ENCODE results near the gene CERT1. TPM values are rescaled to one million over a fixed set of nuclear protein-coding genes. Genes with fewer than 3 reads are reported as not detected.
"Not testable (repeated sequence)": the region's sequence is repeated elsewhere in the genome, so short reads cannot be mapped to it uniquely, and the experiment has no call there.

The CERT1 gene
- total and polyA plus RNA-seq, 7 donors, result 14.1 to 63.3 (median 46.6) TPM

DNA sequence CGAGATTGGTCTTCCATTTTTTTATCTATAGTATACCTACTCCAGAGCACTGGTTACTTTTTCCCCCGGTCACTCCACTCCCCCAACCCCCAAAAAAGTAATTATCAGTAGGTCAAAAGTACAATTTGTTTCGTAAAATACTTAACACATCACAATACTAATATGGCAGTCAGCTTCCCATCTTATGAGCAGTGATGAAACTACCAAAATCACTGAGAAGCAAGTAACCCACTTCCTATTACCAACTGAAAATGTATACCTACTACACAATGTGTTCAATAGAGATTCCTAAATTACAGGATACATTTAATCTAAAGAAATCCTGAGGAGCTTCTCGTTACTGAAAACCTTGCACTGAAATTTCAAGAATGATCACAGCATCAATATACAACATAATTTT is 1.9 kb downstream of the CERT1 start:
- Histone ChIP-seq H3K36me3 (ENCODE audit: insufficient read depth in 1 of 2, low read depth in 1 of 2) (peaks cover 0 to 13% of the 10 kb centered on the region in 2 donors), H3K27ac (peak overlapping the region; percentile 96), H3K4me3 (peak overlapping the region; percentile 86), H3K4me1 (peaks cover 47% of the 10 kb centered on the region), H3K9me3 (no peaks in the 10 kb centered on the region), H3K27me3 (ENCODE audit: insufficient read depth in 3 of 3, low read length in 2 of 3) (no peaks in the 10 kb centered on the region)
- TF ChIP-seq CTCF (IDR thresholded peaks at IDR 0.05), result no peak
- 77 to 82% (median 79%) methylated on average over 4 of the region's 4 CpGs for WGBS, 3 donors
- intact Hi-C loops (cut with DNase I), result no loop called here
- ATAC-seq, result no peak
- DNase-seq, result no peak

DNA sequence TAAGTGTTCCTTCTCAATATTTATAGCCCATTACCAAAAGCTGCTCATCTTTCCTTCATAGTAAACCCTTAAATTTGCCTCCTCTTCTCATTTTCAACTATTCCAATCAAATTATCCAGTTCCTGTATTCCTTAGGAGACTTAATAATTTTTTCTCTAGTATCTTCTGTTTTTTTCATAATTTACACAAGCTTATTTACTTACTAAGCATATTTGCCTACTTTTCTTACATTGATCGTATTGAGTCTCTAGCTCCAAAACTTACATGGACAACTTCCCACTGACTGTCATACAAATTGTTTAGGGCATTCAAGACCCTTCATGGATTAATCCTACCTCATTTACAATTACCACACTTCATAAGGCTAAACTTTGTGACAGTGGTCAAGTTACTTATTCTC is 3.6 kb downstream of the CERT1 start:
- H3K27me3 ChIP-seq (ENCODE audit: insufficient read depth in 3 of 3, low read length in 2 of 3), result no peaks in the 10 kb centered on the region
- intact Hi-C loops (cut with DNase I), result no loop called here
- TF ChIP-seq CTCF (IDR thresholded peaks at IDR 0.05), result no peak
- DNase-seq, result no peak
- H3K36me3 ChIP-seq (ENCODE audit: insufficient read depth in 1 of 2, low read depth in 1 of 2), result peaks cover 0 to 16% of the 10 kb centered on the region in 2 donors
- H3K9me3 ChIP-seq, result no peaks in the 10 kb centered on the region
- WGBS, 3 donors, result 93 to 100% (median 96%) methylated on average over 1 of the region's 1 CpG
- no peak overlapping the region for H3K27ac ChIP-seq
- peaks cover 35% of the 10 kb centered on the region for H3K4me1 ChIP-seq
- no peak overlapping the region for H3K4me3 ChIP-seq
- no peak for ATAC-seq

DNA sequence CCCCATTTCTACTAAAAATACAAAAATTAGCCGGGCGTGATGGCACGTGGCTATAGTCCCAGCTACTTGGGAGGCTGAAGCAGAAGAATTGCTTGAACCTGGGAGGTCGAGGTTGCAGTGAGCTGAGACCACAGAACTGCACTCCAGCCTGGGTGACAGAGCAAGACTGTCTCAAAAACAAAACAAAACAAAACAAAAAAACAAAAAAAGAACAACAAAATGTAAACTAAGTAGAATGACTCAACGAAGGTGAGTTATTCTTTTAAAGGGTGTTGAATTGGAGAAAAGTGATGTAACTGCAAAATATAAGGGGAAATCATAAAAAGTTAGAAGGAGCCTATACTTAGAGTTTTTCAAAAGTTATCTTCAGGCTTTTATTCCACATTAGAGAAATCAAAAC is 6.3 kb downstream of the CERT1 start:
- intact Hi-C loops (cut with DNase I); ATAC-seq; DNase-seq; H3K4me3 ChIP-seq; H3K27ac ChIP-seq; H3K27me3 ChIP-seq (ENCODE audit: insufficient read depth in 3 of 3, low read length in 2 of 3); H3K9me3 ChIP-seq: not testable (repeated sequence)
- H3K36me3 ChIP-seq (ENCODE audit: insufficient read depth in 1 of 2, low read depth in 1 of 2), result peaks cover 0 to 16% of the 10 kb centered on the region in 2 donors
- 88 to 92% (median 91%) methylated on average over 5 of the region's 5 CpGs for WGBS, 3 donors
- H3K4me1 ChIP-seq, result peaks cover 28% of the 10 kb centered on the region

DNA sequence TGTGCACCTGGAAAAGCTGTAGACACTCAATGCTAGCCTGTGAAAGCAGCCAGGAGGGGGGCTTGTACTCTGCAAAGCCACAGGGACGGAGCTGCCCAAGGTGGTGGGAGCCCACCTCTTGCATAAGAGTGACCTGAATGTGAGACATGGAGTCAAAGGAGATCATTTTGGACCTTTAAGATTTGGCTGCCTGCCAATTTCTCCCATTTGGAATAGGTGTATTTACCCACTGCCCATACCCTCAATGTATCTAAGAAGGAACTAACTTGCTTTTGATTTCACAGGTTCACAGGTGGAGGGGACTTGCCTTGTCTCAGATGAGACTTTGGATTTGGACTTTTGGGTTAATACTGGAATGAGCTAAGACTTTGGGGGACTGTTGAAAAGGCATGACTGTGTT is 12.6 kb downstream of the CERT1 start:
- H3K4me1 ChIP-seq; H3K36me3 ChIP-seq (ENCODE audit: insufficient read depth in 1 of 2, low read depth in 1 of 2); H3K27me3 ChIP-seq (ENCODE audit: insufficient read depth in 3 of 3, low read length in 2 of 3); H3K4me3 ChIP-seq; DNase-seq; H3K9me3 ChIP-seq; ATAC-seq; H3K27ac ChIP-seq; intact Hi-C loops (cut with DNase I): not testable (repeated sequence)
- 100% methylated on average over 1 of the region's 1 CpG for WGBS, 3 donors

DNA sequence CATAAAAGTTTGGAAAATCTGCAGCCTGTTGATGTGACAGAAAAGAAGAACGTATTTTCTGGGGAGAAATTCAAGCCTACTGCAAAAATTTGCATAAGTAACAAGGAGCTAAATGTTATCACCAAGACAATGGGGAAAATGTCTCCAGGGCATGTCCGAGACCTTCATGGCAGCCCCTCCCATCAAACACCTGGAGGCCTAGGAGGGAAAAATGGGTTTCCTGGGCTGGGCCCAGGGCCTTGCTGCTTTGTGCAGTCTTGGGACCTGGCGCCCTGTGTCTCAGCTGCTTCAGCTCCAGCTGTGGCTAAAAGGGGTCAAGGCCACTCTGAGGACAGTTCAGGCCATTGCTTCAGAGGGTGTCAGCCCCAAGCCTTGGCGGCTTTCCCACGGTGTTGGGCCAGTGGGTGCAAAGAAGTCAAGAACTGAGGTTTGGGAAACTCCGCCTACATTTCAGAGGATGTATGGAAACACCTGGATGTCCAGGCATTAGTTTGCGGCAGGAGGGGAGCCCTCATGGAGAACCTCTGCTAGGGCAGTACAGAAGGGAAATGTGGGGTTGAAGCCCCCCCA is 13.1 kb downstream of the CERT1 start:
- no peak for ATAC-seq

More for the DNA sequence above, 13.1 kb downstream of the CERT1 start:
- Histone ChIP-seq H3K36me3 (ENCODE audit: insufficient read depth in 1 of 2, low read depth in 1 of 2) (no peaks in the 10 kb centered on the region), H3K27ac (no peak overlapping the region), H3K9me3 (no peaks in the 10 kb centered on the region), H3K4me1 (peaks cover under 1% of the 10 kb centered on the region), H3K27me3 (ENCODE audit: insufficient read depth in 3 of 3, low read length in 2 of 3) (no peaks in the 10 kb centered on the region), H3K4me3 (no peak overlapping the region)
- TF ChIP-seq CTCF (IDR thresholded peaks at IDR 0.05), result no peak
- peak in 1 of 2 donors; percentile 45 for DNase-seq
- WGBS, 3 donors, result 96 to 98% (median 97%) methylated on average over 7 of the region's 7 CpGs
- intact Hi-C loops (cut with DNase I), result no loop called here
